Measurements from ENCODE around the gene LAMA2. TPM values are rescaled to one million over a fixed set of nuclear protein-coding genes. Genes with fewer than 3 reads are reported as not detected.

Gene LAMA2
- total and polyA plus RNA-seq, 2 donors (not counting 3 experiments of a cell fraction or from before 2014, with no cell fraction given) = 0.51 to 0.75 TPM

DNA sequence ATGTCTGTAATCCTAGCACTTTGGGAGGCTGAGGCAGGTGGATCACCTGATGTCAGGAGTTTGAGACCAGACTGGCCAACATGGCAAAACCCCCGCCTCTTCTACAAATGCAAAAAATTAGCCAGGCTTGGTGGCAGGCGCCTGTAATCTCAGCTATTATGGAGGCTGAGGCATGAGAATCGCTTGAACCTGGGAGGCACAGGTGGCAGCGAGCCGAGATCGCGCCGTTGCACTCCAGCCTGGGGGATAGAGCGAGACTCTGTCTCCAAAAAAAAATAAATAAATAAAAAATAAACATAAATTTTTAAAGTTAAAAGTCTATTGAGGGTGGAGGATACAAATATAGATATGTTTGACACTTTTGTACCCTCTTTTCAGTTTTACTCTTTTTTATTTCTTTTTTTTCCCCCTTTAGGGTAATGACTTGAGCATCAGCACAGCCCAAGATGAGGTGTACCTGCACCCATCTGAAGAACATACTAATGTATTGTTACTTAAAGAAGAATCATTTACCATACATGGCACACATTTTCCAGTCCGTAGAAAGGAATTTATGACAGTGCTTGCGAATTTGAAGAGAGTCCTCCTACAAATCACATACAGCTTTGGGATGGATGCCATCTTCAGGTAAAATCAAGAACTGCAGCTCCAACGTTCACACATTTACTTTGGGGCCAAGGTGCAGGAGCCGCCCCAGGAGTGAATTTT, 368.9 kb downstream of the LAMA2 start:
- POLR2A ChIA-PET = no interaction called here
- H3K79me2 ChIP-seq (ENCODE audit: control insufficient read depth, insufficient read depth, low read length) = no peaks in the 10 kb centered on the region
- BruUV-seq (replicated peaks) = no TSS peak
- H3K4me3 ChIP-seq (replicated peaks in 1 of 3; ENCODE audit: insufficient read depth in 1 of 3, low read depth in 1 of 3, low read length in 3 of 3) = no peak overlapping the region
- H3K36me3 ChIP-seq (ENCODE audit: control insufficient read depth in 2 of 2, extremely low read depth in 1 of 2, insufficient read depth in 2 of 2, low read length in 2 of 2) = no peaks in the 10 kb centered on the region
- CTCF ChIA-PET = interaction anchor here (0.7 to 6.7 kb wide), 32 partner anchors 8 to 1525 kb away, joined by 3 to 89 read pairs (median 5); partner anchors contain the start of gene LAMA2
- H4K20me1 ChIP-seq (replicated peaks; ENCODE audit: control insufficient read depth, extremely low read depth, insufficient read depth, low read length) = no peaks in the 10 kb centered on the region
- H3K27me3 ChIP-seq (ENCODE audit: control insufficient read depth in 2 of 2, insufficient read depth in 2 of 2, low read length in 2 of 2) = peaks cover 11 to 28% of the 10 kb centered on the region in 2 experiments
- no peaks in the 10 kb centered on the region for H3K9me1 ChIP-seq (replicated peaks; ENCODE audit: control insufficient read depth, extremely low read depth, insufficient read depth, low read length)
- H3K4me1 ChIP-seq (ENCODE audit: control insufficient read depth, extremely low read depth, insufficient read depth, low read length) = no peaks in the 10 kb centered on the region
- dilution Hi-C loops (cut with MboI; ENCODE audit: extremely low pct_ligation_motif_present, low sequenced_read_pairs) = no loop called here
- no peak for TF ChIP-seq GATA2 (IDR thresholded peaks at IDR 0.05; ENCODE audit: insufficient read depth, insufficient read length, low read depth, low read length)
- no peak for TF ChIP-seq POLR2A (IDR thresholded peaks at IDR 0.05; ENCODE audit: low read depth, low read length)
- TF ChIP-seq, protein P1, sequence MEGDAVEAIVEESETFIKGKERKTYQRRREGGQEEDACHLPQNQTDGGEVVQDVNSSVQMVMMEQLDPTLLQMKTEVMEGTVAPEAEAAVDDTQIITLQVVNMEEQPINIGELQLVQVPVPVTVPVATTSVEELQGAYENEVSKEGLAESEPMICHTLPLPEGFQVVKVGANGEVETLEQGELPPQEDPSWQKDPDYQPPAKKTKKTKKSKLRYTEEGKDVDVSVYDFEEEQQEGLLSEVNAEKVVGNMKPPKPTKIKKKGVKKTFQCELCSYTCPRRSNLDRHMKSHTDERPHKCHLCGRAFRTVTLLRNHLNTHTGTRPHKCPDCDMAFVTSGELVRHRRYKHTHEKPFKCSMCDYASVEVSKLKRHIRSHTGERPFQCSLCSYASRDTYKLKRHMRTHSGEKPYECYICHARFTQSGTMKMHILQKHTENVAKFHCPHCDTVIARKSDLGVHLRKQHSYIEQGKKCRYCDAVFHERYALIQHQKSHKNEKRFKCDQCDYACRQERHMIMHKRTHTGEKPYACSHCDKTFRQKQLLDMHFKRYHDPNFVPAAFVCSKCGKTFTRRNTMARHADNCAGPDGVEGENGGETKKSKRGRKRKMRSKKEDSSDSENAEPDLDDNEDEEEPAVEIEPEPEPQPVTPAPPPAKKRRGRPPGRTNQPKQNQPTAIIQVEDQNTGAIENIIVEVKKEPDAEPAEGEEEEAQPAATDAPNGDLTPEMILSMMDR (IDR thresholded peaks at IDR 0.05; ENCODE audit: extremely low read depth in 1 of 2, insufficient read depth in 1 of 2, low read depth in 1 of 2, low read length in 2 of 2) = peak; percentile 74 to 76
- no peak overlapping the region for H3K9ac ChIP-seq (replicated peaks; ENCODE audit: extremely low read depth, insufficient read depth, low read length)
- no peak overlapping the region for H3K27ac ChIP-seq (ENCODE audit: insufficient read depth, low read depth, low read length)
- H3K9me3 ChIP-seq (replicated peaks; ENCODE audit: control insufficient read depth, insufficient read depth, low read length) = no peaks in the 10 kb centered on the region
- peak; percentile 76 for DNase-seq (ENCODE audit: low read depth, low spot score)
- intact Hi-C loops (cut with micrococcal nuclease) = loop anchor here (1.0 to 5.0 kb wide), 7 partner anchors 118 to 1397 kb away; no protein-coding TSS in a partner anchor
- H2AFZ ChIP-seq (ENCODE audit: low read depth, low read length) = no peak overlapping the region
- FAIRE-seq = peak; percentile 94
- H3K4me2 ChIP-seq (ENCODE audit: insufficient read depth, low read length) = no peak overlapping the region

Measured in endothelial cell of umbilical vein (primary cell).